ENCODE measurements around the gene TMEM40.
"Not testable (repeated sequence)": the region's sequence is repeated elsewhere in the genome, so short reads cannot be mapped to it uniquely, and the experiment has no call there.

DNA sequence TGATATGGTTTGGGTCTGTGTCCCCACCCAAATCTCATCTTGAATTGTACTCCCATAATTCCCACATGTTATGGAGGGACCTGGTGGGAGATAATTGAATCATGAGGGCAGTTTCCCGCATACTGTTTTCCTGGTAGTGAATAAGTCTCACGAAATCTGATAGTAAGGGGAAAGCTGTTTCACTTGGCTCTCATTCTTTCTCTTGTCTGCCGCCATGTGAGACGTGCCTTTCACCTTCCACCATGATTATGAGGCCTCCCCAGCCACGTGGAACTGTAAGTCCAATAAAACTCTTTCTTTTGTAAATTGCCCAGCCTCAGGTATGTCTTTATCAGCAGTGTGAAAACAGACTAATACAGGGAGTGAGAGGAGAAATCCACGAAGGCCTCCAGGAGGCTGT lies 16.9 kb upstream of the TMEM40 start:
- TF ChIP-seq CTCF, POLR2A (IDR thresholded peaks at IDR 0.05): not testable (repeated sequence)

All from thyroid gland (tissue), 4 donors.